ENCODE measurements around the gene FSHR. TPM values are rescaled to one million over a fixed set of nuclear protein-coding genes. Genes with fewer than 3 reads are reported as not detected.

Gene FSHR
- total RNA-seq, 2 donors from 2014 or later = not detected

GRCh38 chr2:49175831-49176230, 21.5 kb upstream of the FSHR start:
- H3K27ac ChIP-seq = no peak overlapping the region
- intact Hi-C loops (cut with DNase I) = no loop called here

GRCh38 chr2:49174750-49175149, 20.4 kb upstream of the FSHR start:
- WGBS, 2 donors = 60 to 62% methylated on average over 3 of the region's 3 CpGs

More at GRCh38 chr2:49175831-49176230, 21.5 kb upstream of the FSHR start:
- ATAC-seq = no peak
- Histone ChIP-seq H3K4me3 (no peak overlapping the region), H3K27me3 (no peaks in the 10 kb centered on the region), H3K9me3 (no peaks in the 10 kb centered on the region), H3K4me1 (no peaks in the 10 kb centered on the region), H3K36me3 (replicated peaks in 1 of 2; ENCODE audit: insufficient read depth in 1 of 2, low read depth in 2 of 2) (no peaks in the 10 kb centered on the region)
- DNase-seq = no peak
- WGBS, 2 donors = 49 to 62% methylated on average over 3 of the region's 3 CpGs
- TF ChIP-seq POLR2A (IDR thresholded peaks at IDR 0.05) (no peak), CTCF (IDR thresholded peaks at IDR 0.05) (no peak)

GRCh38 chr2:49167131-49167530, 12.8 kb upstream of the FSHR start:
- H3K27me3 ChIP-seq = no peaks in the 10 kb centered on the region
- intact Hi-C loops (cut with DNase I) = no loop called here
- no peaks in the 10 kb centered on the region for H3K4me1 ChIP-seq
- no peak overlapping the region for H3K27ac ChIP-seq
- no peak overlapping the region for H3K4me3 ChIP-seq
- no peaks in the 10 kb centered on the region for H3K36me3 ChIP-seq (replicated peaks in 1 of 2; ENCODE audit: insufficient read depth in 1 of 2, low read depth in 2 of 2)
- no peak for ATAC-seq
- TF ChIP-seq CTCF (IDR thresholded peaks at IDR 0.05) (no peak), POLR2A (IDR thresholded peaks at IDR 0.05) (no peak)
- DNase-seq = no peak
- H3K9me3 ChIP-seq = no peaks in the 10 kb centered on the region

More at GRCh38 chr2:49174750-49175149, 20.4 kb upstream of the FSHR start:
- Histone ChIP-seq H3K9me3 (no peaks in the 10 kb centered on the region), H3K27ac (no peak overlapping the region), H3K27me3 (no peaks in the 10 kb centered on the region), H3K36me3 (replicated peaks in 1 of 2; ENCODE audit: insufficient read depth in 1 of 2, low read depth in 2 of 2) (no peaks in the 10 kb centered on the region), H3K4me1 (no peaks in the 10 kb centered on the region), H3K4me3 (no peak overlapping the region)
- DNase-seq (no peak), ATAC-seq (no peak)
- intact Hi-C loops (cut with DNase I) = no loop called here
- TF ChIP-seq POLR2A (IDR thresholded peaks at IDR 0.05) (no peak), CTCF (IDR thresholded peaks at IDR 0.05) (no peak)

GRCh38 chr2:49165662-49166061, 11.3 kb upstream of the FSHR start:
- WGBS, 2 donors = 36 to 50% methylated on average over 3 of the region's 3 CpGs
- Histone ChIP-seq H3K27ac (no peak overlapping the region), H3K4me1 (no peaks in the 10 kb centered on the region), H3K9me3 (no peaks in the 10 kb centered on the region), H3K27me3 (no peaks in the 10 kb centered on the region), H3K4me3 (no peak overlapping the region), H3K36me3 (replicated peaks in 1 of 2; ENCODE audit: insufficient read depth in 1 of 2, low read depth in 2 of 2) (no peaks in the 10 kb centered on the region)
- intact Hi-C loops (cut with DNase I) = no loop called here
- ATAC-seq (no peak), DNase-seq (no peak)
- TF ChIP-seq POLR2A (IDR thresholded peaks at IDR 0.05) = no peak
- TF ChIP-seq CTCF (IDR thresholded peaks at IDR 0.05) = no peak

- TF ChIP-seq POLR2A (IDR thresholded peaks at IDR 0.05) (no peak), CTCF (IDR thresholded peaks at IDR 0.05) (no peak)
- DNase-seq = no peak
- 57% methylated on average over 1 of the region's 1 CpG for WGBS, 2 donors
- intact Hi-C loops (cut with DNase I) = no loop called here
- no peaks in the 10 kb centered on the region for H3K27me3 ChIP-seq
- H3K4me1 ChIP-seq = no peaks in the 10 kb centered on the region
- H3K4me3 ChIP-seq = no peak overlapping the region
- no peak for ATAC-seq
- H3K36me3 ChIP-seq (replicated peaks in 1 of 2; ENCODE audit: insufficient read depth in 1 of 2, low read depth in 2 of 2) = no peaks in the 10 kb centered on the region
- H3K9me3 ChIP-seq = no peaks in the 10 kb centered on the region
- no peak overlapping the region for H3K27ac ChIP-seq
Measured at GRCh38 chr2:49164729-49165128, 10.4 kb upstream of the FSHR start.
